ENCODE data around the gene KIF21A. TPM values are rescaled to one million over a fixed set of nuclear protein-coding genes. Genes with fewer than 3 reads are reported as not detected.

The KIF21A gene
- total RNA-seq, 3 donors from 2014 or later, result 26.6 to 28.1 (median 27.4) TPM

- TF ChIP-seq CTCF (IDR thresholded peaks at IDR 0.05), result no peak
- Histone ChIP-seq H3K36me3 (ENCODE audit: low read depth) (no peaks in the 10 kb centered on the region), H3K4me1 (ENCODE audit: low read depth) (no peaks in the 10 kb centered on the region), H3K4me3 (no peak overlapping the region), H3K9me3 (no peaks in the 10 kb centered on the region)
- intact Hi-C loops (cut with DNase I, micrococcal nuclease), result no loop called here
- ATAC-seq (no peak), DNase-seq (no peak)
Measured at GRCh38 chr12:39393890-39394289, 49.0 kb downstream of the KIF21A start.

- DNase-seq, result no peak
- TF ChIP-seq CTCF (IDR thresholded peaks at IDR 0.05), result no peak
- no peak for ATAC-seq
- H3K36me3 ChIP-seq (ENCODE audit: low read depth), result no peaks in the 10 kb centered on the region
- no peaks in the 10 kb centered on the region for H3K4me1 ChIP-seq (ENCODE audit: low read depth)
- no peaks in the 10 kb centered on the region for H3K9me3 ChIP-seq
- H3K4me3 ChIP-seq, result no peak overlapping the region
- intact Hi-C loops (cut with DNase I, micrococcal nuclease), result no loop called here
Measured at GRCh38 chr12:39393179-39393578, 49.7 kb downstream of the KIF21A start.

- Histone ChIP-seq H3K4me1 (ENCODE audit: low read depth) (no peaks in the 10 kb centered on the region), H3K9me3 (no peaks in the 10 kb centered on the region), H3K4me3 (no peak overlapping the region), H3K36me3 (ENCODE audit: low read depth) (no peaks in the 10 kb centered on the region)
- peak; percentile 82 for ATAC-seq
- no peak for TF ChIP-seq CTCF (IDR thresholded peaks at IDR 0.05)
- intact Hi-C loops (cut with DNase I, micrococcal nuclease), result no loop called here
- peak in 1 of 3 donors; percentile 10 for DNase-seq
Measured at GRCh38 chr12:39392154-39392925, 50.6 kb downstream of the KIF21A start.

GRCh38 chr12:39390752-39391151 lies 52.2 kb downstream of the KIF21A start:
- no peaks in the 10 kb centered on the region for H3K36me3 ChIP-seq (ENCODE audit: low read depth)
- ATAC-seq (no peak), DNase-seq (no peak)
- H3K4me3 ChIP-seq, result no peak overlapping the region
- H3K4me1 ChIP-seq (ENCODE audit: low read depth), result no peaks in the 10 kb centered on the region
- H3K9me3 ChIP-seq, result no peaks in the 10 kb centered on the region
- intact Hi-C loops (cut with DNase I, micrococcal nuclease), result no loop called here
- TF ChIP-seq CTCF (IDR thresholded peaks at IDR 0.05), result no peak

- ATAC-seq (no peak), DNase-seq (no peak)
- Histone ChIP-seq H3K4me3 (no peak overlapping the region), H3K4me1 (ENCODE audit: low read depth) (no peaks in the 10 kb centered on the region), H3K9me3 (no peaks in the 10 kb centered on the region), H3K36me3 (ENCODE audit: low read depth) (no peaks in the 10 kb centered on the region)
- intact Hi-C loops (cut with DNase I, micrococcal nuclease), result no loop called here
- TF ChIP-seq CTCF (IDR thresholded peaks at IDR 0.05), result no peak
Measured at GRCh38 chr12:39389399-39390150, 53.3 kb downstream of the KIF21A start.
